A673 (cell line): ENCODE data around the gene FAM83F. TPM values are rescaled to one million over a fixed set of nuclear protein-coding genes. Genes with fewer than 3 reads are reported as not detected.

Experiments
- BruUV-seq: library from RNA; stranded (reverse); fragments of 400-500 nt; replicated peaks from 2 replicates; lab custom pipeline; 2021; lab: Mats Ljungman, UMichigan
- CTCF ChIA-PET: fragments of 300-600 bp; sonication (Branson Sonifier 250); formaldehyde crosslinking; loops from one replicate; lab custom pipeline; 2022; ENCODE audit warnings: antibody characterized with exemption; lab: Charles Lee
- POLR2A ChIA-PET: fragments of 300-600 bp; sonication (Branson Sonifier 250); formaldehyde crosslinking; loops from one replicate; lab custom pipeline; 2022; ENCODE audit warnings: antibody characterized with exemption; ENCODE audit not compliant: low non-redundant PET; lab: Charles Lee
- DNase-seq: peaks from one replicate; pipeline ENCODE4 v3.0.0-alpha.2; 2015; ENCODE audit warnings: low spot score
- H3K27ac ChIP-seq: fragments of 200-600 bp; sonication (generic); 2 replicates; pipeline ENCODE4 v1.5.1; 2016; ENCODE audit warnings: mixed run types, low read depth, mild to moderate bottlenecking, mixed read lengths, antibody characterized with exemption, low read length; ENCODE audit not compliant: poor library complexity, severe bottlenecking
- H3K27me3 ChIP-seq: fragments of 200-600 bp; sonication (generic); replicated peaks from 2 replicates; pipeline ENCODE4 v1.6.1; 2017; ENCODE audit warnings: mixed run types, low read depth, mild to moderate bottlenecking, mixed read lengths, antibody characterized with exemption, low read length; ENCODE audit not compliant: insufficient read depth, poor library complexity
- H3K36me3 ChIP-seq: fragments of 200-600 bp; sonication (generic); 2 replicates; pipeline ENCODE4 v1.6.1; 2016; ENCODE audit warnings: mixed run types, mild to moderate bottlenecking, mixed read lengths, antibody characterized with exemption, low read length; ENCODE audit not compliant: insufficient read depth, poor library complexity, severe bottlenecking
- H3K4me1 ChIP-seq: fragments of 200-600 bp; sonication (generic); 2 replicates; pipeline ENCODE4 v1.6.1; 2017; ENCODE audit warnings: mixed run types, mild to moderate bottlenecking, mixed read lengths, antibody characterized with exemption, low read length; ENCODE audit not compliant: insufficient read depth, poor library complexity, severe bottlenecking
- H3K4me3 ChIP-seq: fragments of 200-600 bp; sonication (generic); 2 replicates; pipeline ENCODE4 v1.5.1; 2016; ENCODE audit warnings: low read depth, mixed run types, mild to moderate bottlenecking, mixed read lengths, low read length; ENCODE audit not compliant: poor library complexity, severe bottlenecking
- H3K9me3 ChIP-seq: fragments of 200-600 bp; sonication (generic); 2 replicates; pipeline ENCODE4 v1.6.1; 2016; ENCODE audit warnings: mixed run types, low read depth, mild to moderate bottlenecking, mixed read lengths, antibody characterized with exemption, low read length; ENCODE audit not compliant: poor library complexity, severe bottlenecking
- EZH2 ChIP-seq: fragments of 200-600 bp; sonication (generic); IDR thresholded peaks from 2 replicates; pipeline ENCODE4 v1.6.1; 2017; ENCODE audit warnings: borderline replicate concordance, low read depth, mild to moderate bottlenecking, mixed read lengths, antibody characterized with exemption, low read length; ENCODE audit not compliant: poor library complexity, severe bottlenecking
- intact Hi-C: fragments of 100-400 bp; cut with micrococcal nuclease; formaldehyde crosslinking; loops from one replicate; pipeline ENCODE4 v1.10.0; 2022; ENCODE audit not compliant: unreplicated experiment
- total RNA-seq: library from RNA; stranded (reverse); gene quantifications from 2 replicates; pipeline ENCODE4 v1.2.3, GENCODE V29; 2021
- TF ChIP-seq, protein P1 (sequence below): fragments of 300-800, 200-600 bp; sonication (generic); conservative IDR thresholded peaks from 2 replicates; pipeline ENCODE4 v1.5.1; 2017; ENCODE audit warnings: low read depth, mild to moderate bottlenecking, antibody characterized with exemption, low read length, moderate library complexity, mixed read lengths

FAM83F gene
- total RNA-seq, 1 experiment from 2014 or later, result not detected

DNA sequence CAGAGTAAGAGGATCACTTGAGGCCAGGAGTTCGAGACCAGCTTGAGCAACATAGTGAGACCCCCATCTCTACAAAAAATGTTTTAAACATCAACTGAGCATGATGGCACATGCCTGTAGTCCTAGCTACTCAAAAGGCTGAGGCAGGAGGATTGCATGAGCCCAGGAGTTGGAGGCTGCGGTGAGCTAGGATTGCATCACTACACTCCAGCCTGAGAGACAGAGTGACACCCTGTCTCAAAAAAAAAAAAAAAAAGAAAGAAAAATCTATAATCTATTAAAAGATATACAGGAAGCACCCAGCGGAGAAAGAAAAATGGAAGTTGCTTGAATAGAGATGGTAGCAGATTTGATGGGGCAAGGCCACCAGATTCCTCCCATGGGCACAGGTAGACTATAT is 61.8 kb downstream of the FAM83F start:
- intact Hi-C loops, result no loop called here
- Histone ChIP-seq H3K27me3 (no peaks in the 10 kb centered on the region), H3K27ac (no peak overlapping the region), H3K9me3 (no peaks in the 10 kb centered on the region), H3K4me3 (no peak overlapping the region), H3K36me3 (no peaks in the 10 kb centered on the region), H3K4me1 (peaks cover 4% of the 10 kb centered on the region)
- no TSS peak for BruUV-seq
- CTCF ChIA-PET, result no interaction called here
- no peak for TF ChIP-seq EZH2
- TF ChIP-seq, protein P1, sequence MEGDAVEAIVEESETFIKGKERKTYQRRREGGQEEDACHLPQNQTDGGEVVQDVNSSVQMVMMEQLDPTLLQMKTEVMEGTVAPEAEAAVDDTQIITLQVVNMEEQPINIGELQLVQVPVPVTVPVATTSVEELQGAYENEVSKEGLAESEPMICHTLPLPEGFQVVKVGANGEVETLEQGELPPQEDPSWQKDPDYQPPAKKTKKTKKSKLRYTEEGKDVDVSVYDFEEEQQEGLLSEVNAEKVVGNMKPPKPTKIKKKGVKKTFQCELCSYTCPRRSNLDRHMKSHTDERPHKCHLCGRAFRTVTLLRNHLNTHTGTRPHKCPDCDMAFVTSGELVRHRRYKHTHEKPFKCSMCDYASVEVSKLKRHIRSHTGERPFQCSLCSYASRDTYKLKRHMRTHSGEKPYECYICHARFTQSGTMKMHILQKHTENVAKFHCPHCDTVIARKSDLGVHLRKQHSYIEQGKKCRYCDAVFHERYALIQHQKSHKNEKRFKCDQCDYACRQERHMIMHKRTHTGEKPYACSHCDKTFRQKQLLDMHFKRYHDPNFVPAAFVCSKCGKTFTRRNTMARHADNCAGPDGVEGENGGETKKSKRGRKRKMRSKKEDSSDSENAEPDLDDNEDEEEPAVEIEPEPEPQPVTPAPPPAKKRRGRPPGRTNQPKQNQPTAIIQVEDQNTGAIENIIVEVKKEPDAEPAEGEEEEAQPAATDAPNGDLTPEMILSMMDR, result no peak
- POLR2A ChIA-PET, result no interaction called here
- DNase-seq, result no peak

DNA sequence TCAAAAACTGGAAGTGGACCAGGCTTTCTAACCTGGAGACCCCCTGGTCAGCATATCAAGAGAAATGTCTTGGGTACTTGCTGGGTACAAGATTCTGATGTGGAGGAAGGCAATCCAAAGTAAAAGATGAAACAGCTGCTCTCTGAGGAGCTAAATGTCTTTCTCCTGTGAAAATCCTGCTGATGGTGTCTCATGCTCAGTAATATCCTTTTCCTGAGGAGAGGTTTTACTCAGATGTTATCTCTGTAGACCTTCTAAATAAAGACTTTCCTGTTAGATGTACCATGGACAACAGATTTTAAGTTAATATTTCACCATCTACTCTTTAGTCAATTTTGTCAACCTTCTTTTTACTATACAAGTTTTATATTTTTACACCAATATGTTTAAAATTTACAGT is 62.9 kb downstream of the FAM83F start:
- no peaks in the 10 kb centered on the region for H3K27me3 ChIP-seq
- no peaks in the 10 kb centered on the region for H3K36me3 ChIP-seq
- POLR2A ChIA-PET, result no interaction called here
- TF ChIP-seq, protein P1, result no peak
- TF ChIP-seq EZH2, result no peak
- H3K27ac ChIP-seq, result no peak overlapping the region
- H3K4me1 ChIP-seq, result peaks cover 4% of the 10 kb centered on the region
- BruUV-seq, result no TSS peak
- intact Hi-C loops, result no loop called here
- H3K9me3 ChIP-seq, result no peaks in the 10 kb centered on the region
- no peak overlapping the region for H3K4me3 ChIP-seq
- DNase-seq, result no peak
- CTCF ChIA-PET, result no interaction called here

DNA sequence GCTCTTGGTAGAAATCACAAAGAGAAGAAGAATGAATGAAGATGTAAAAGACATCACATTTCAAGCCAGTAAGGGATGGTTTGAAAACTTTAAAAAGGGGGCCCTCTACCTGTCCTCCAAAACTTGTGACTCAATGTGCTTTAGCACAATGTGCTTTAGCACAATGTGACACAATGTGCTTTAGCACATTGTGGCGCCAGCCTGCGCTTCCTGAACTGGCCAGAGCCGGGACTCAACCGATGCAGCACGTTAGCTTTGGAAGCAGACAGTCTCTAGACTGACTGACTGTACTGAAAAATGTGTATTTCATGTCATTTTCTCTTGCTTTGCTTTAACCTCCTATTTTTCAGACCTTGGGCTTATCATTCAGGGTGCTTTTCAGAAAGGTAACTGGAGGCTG is 63.5 kb downstream of the FAM83F start:
- ChIA-PET CTCF (no interaction called here), POLR2A (no interaction called here)
- no peaks in the 10 kb centered on the region for H3K36me3 ChIP-seq
- no TSS peak for BruUV-seq
- peaks cover 4% of the 10 kb centered on the region for H3K4me1 ChIP-seq
- H3K4me3 ChIP-seq, result no peak overlapping the region
- no peaks in the 10 kb centered on the region for H3K9me3 ChIP-seq
- TF ChIP-seq, protein P1, result no peak
- no peak for TF ChIP-seq EZH2
- intact Hi-C loops, result no loop called here
- DNase-seq, result no peak
- no peak overlapping the region for H3K27ac ChIP-seq
- H3K27me3 ChIP-seq, result peaks cover 2% of the 10 kb centered on the region
